ENCODE data around the gene ZNF687. TPM values are rescaled to one million over a fixed set of nuclear protein-coding genes. Genes with fewer than 3 reads are reported as not detected.

ZNF687 gene
- total RNA-seq, 1 donor = 45.5 TPM

Small RNA genes within 50 kb of the gene (small RNA-seq; reads per million reads assigned to genes)
- gene RN7SL444P = not detected

Other genes starting within 250 kb of the ZNF687 start
- under 0.01 TPM for gene BNIPL, start 245.7 kb upstream of the ZNF687 start, total RNA-seq
- 5.1 TPM for gene C1orf56, start 234.5 kb upstream of the ZNF687 start, total RNA-seq
- gene CDC42SE1, start 222.7 kb upstream of the ZNF687 start, total RNA-seq = 75.4 TPM
- 1.9 TPM for gene MLLT11, start 221.9 kb upstream of the ZNF687 start, total RNA-seq
- 5.7 TPM for gene GABPB2, start 211.5 kb upstream of the ZNF687 start, total RNA-seq
- 10.2 TPM for gene SEMA6C, start 135.7 kb upstream of the ZNF687 start, total RNA-seq
- gene TNFAIP8L2, start 125.7 kb upstream of the ZNF687 start, total RNA-seq = 74.1 TPM
- 2.4 TPM for gene LYSMD1, start 116.4 kb upstream of the ZNF687 start, total RNA-seq
- gene SCNM1, start 116.2 kb upstream of the ZNF687 start, total RNA-seq = 21.5 TPM
- under 0.01 TPM for gene TMOD4, start 106.3 kb upstream of the ZNF687 start, total RNA-seq
- gene VPS72, start 92.1 kb upstream of the ZNF687 start, total RNA-seq = 43.4 TPM
- 28.5 TPM for gene PIP5K1A, start 83.7 kb upstream of the ZNF687 start, total RNA-seq
- gene PSMD4, start 27.6 kb upstream of the ZNF687 start, total RNA-seq = 194 TPM
- 70.0 TPM for gene PI4KB, start 45.1 kb downstream of the ZNF687 start, total RNA-seq
- 89.7 TPM for gene RFX5, start 65.0 kb downstream of the ZNF687 start, total RNA-seq
- gene SELENBP1, start 90.4 kb downstream of the ZNF687 start, total RNA-seq = 3.0 TPM
- gene PSMB4, start 117.3 kb downstream of the ZNF687 start, total RNA-seq = 461 TPM
- gene POGZ, start 177.2 kb downstream of the ZNF687 start, total RNA-seq = 53.3 TPM
- gene CGN, start 229.1 kb downstream of the ZNF687 start, total RNA-seq = 0.81 TPM

Data from hematopoietic multipotent progenitor cell (in vitro differentiated cells).